A673 (cell line): ENCODE measurements around the gene TRPC4AP. TPM values are rescaled to one million over a fixed set of nuclear protein-coding genes. Genes with fewer than 3 reads are reported as not detected.

ENCODE experiments used
- BruUV-seq: library from RNA; stranded (reverse); fragments of 400-500 nt; replicated peaks from 2 replicates; lab custom pipeline; 2021; lab: Mats Ljungman, UMichigan
- CTCF ChIA-PET: fragments of 300-600 bp; sonication (Branson Sonifier 250); formaldehyde crosslinking; loops from one replicate; lab custom pipeline; 2022; ENCODE audit warnings: antibody characterized with exemption; lab: Charles Lee
- POLR2A ChIA-PET: fragments of 300-600 bp; sonication (Branson Sonifier 250); formaldehyde crosslinking; loops from one replicate; lab custom pipeline; 2022; ENCODE audit warnings: antibody characterized with exemption; ENCODE audit not compliant: low non-redundant PET; lab: Charles Lee
- DNase-seq: peaks from one replicate; pipeline ENCODE4 v3.0.0-alpha.2; 2015; ENCODE audit warnings: low spot score
- H3K27ac ChIP-seq: fragments of 200-600 bp; sonication (generic); 2 replicates; pipeline ENCODE4 v1.5.1; 2016; ENCODE audit warnings: mixed run types, low read depth, mild to moderate bottlenecking, mixed read lengths, antibody characterized with exemption, low read length; ENCODE audit not compliant: poor library complexity, severe bottlenecking
- H3K27me3 ChIP-seq: fragments of 200-600 bp; sonication (generic); replicated peaks from 2 replicates; pipeline ENCODE4 v1.6.1; 2017; ENCODE audit warnings: mixed run types, low read depth, mild to moderate bottlenecking, mixed read lengths, antibody characterized with exemption, low read length; ENCODE audit not compliant: insufficient read depth, poor library complexity
- H3K36me3 ChIP-seq: fragments of 200-600 bp; sonication (generic); 2 replicates; pipeline ENCODE4 v1.6.1; 2016; ENCODE audit warnings: mixed run types, mild to moderate bottlenecking, mixed read lengths, antibody characterized with exemption, low read length; ENCODE audit not compliant: insufficient read depth, poor library complexity, severe bottlenecking
- H3K4me1 ChIP-seq: fragments of 200-600 bp; sonication (generic); 2 replicates; pipeline ENCODE4 v1.6.1; 2017; ENCODE audit warnings: mixed run types, mild to moderate bottlenecking, mixed read lengths, antibody characterized with exemption, low read length; ENCODE audit not compliant: insufficient read depth, poor library complexity, severe bottlenecking
- H3K4me3 ChIP-seq: fragments of 200-600 bp; sonication (generic); 2 replicates; pipeline ENCODE4 v1.5.1; 2016; ENCODE audit warnings: low read depth, mixed run types, mild to moderate bottlenecking, mixed read lengths, low read length; ENCODE audit not compliant: poor library complexity, severe bottlenecking
- H3K9me3 ChIP-seq: fragments of 200-600 bp; sonication (generic); 2 replicates; pipeline ENCODE4 v1.6.1; 2016; ENCODE audit warnings: mixed run types, low read depth, mild to moderate bottlenecking, mixed read lengths, antibody characterized with exemption, low read length; ENCODE audit not compliant: poor library complexity, severe bottlenecking
- CTCF ChIP-seq: fragments of 300-800, 200-600 bp; sonication (generic); conservative IDR thresholded peaks from 2 replicates; pipeline ENCODE4 v1.5.1; 2017; ENCODE audit warnings: low read depth, mild to moderate bottlenecking, antibody characterized with exemption, low read length, moderate library complexity, mixed read lengths
- EZH2 ChIP-seq: fragments of 200-600 bp; sonication (generic); IDR thresholded peaks from 2 replicates; pipeline ENCODE4 v1.6.1; 2017; ENCODE audit warnings: borderline replicate concordance, low read depth, mild to moderate bottlenecking, mixed read lengths, antibody characterized with exemption, low read length; ENCODE audit not compliant: poor library complexity, severe bottlenecking
- intact Hi-C: fragments of 100-400 bp; cut with micrococcal nuclease; formaldehyde crosslinking; loops from one replicate; pipeline ENCODE4 v1.10.0; 2022; ENCODE audit not compliant: unreplicated experiment
- total RNA-seq: library from RNA; stranded (reverse); gene quantifications from 2 replicates; pipeline ENCODE4 v1.2.3, GENCODE V29; 2021

Gene TRPC4AP
- total RNA-seq, 1 experiment from 2014 or later: 34.6 TPM

GRCh38 chr20:35021063-35021462 lies 71.5 kb downstream of the TRPC4AP start:
- Histone ChIP-seq H3K27ac (no peak overlapping the region), H3K36me3 (peaks cover 14% of the 10 kb centered on the region), H3K4me3 (no peak overlapping the region), H3K4me1 (no peaks in the 10 kb centered on the region), H3K9me3 (no peaks in the 10 kb centered on the region), H3K27me3 (no peaks in the 10 kb centered on the region)
- POLR2A ChIA-PET: no interaction called here
- intact Hi-C loops: no loop called here
- CTCF ChIA-PET: no interaction called here
- no peak for TF ChIP-seq EZH2
- no peak for TF ChIP-seq CTCF
- DNase-seq: no peak
- BruUV-seq: no TSS peak

- Histone ChIP-seq H3K27ac (no peak overlapping the region), H3K36me3 (peaks cover 19% of the 10 kb centered on the region), H3K4me1 (no peaks in the 10 kb centered on the region), H3K9me3 (no peaks in the 10 kb centered on the region), H3K27me3 (no peaks in the 10 kb centered on the region), H3K4me3 (no peak overlapping the region)
- CTCF ChIA-PET: no interaction called here
- no peak for DNase-seq
- TF ChIP-seq CTCF: no peak
- no peak for TF ChIP-seq EZH2
- intact Hi-C loops: no loop called here
- no TSS peak for BruUV-seq
- POLR2A ChIA-PET: no interaction called here
These were observed 72.3 kb downstream of the TRPC4AP start for GRCh38 chr20:35020108-35020928.

GRCh38 chr20:35018590-35019371 lies 73.8 kb downstream of the TRPC4AP start:
- no peaks in the 10 kb centered on the region for H3K27me3 ChIP-seq
- H3K27ac ChIP-seq: no peak overlapping the region
- no peaks in the 10 kb centered on the region for H3K4me1 ChIP-seq
- no TSS peak for BruUV-seq
- DNase-seq: no peak
- H3K4me3 ChIP-seq: no peak overlapping the region
- ChIA-PET CTCF (no interaction called here), POLR2A (no interaction called here)
- no peaks in the 10 kb centered on the region for H3K9me3 ChIP-seq
- H3K36me3 ChIP-seq: peaks cover 23% of the 10 kb centered on the region
- intact Hi-C loops: no loop called here
- TF ChIP-seq EZH2 (no peak), CTCF (no peak)
